Measurements from ENCODE around the gene GULP1. TPM values are rescaled to one million over a fixed set of nuclear protein-coding genes. Genes with fewer than 3 reads are reported as not detected.

GULP1 gene
- total RNA-seq, 2 donors from 2014 or later: 15.3 to 26.5 TPM

- Histone ChIP-seq H3K4me1 (ENCODE audit: control insufficient read depth, insufficient read depth, low read length) (no peaks in the 10 kb centered on the region), H3K9ac (ENCODE audit: extremely low read depth, low read length, poor library complexity, severe bottlenecking) (no peak overlapping the region), H3K36me3 (ENCODE audit: control insufficient read depth, insufficient read depth, low read length) (no peaks in the 10 kb centered on the region), H3K27me3 (ENCODE audit: control insufficient read depth, insufficient read depth, low read length, poor library complexity, severe bottlenecking) (no peaks in the 10 kb centered on the region), H3K9me3 (ENCODE audit: control insufficient read depth, low read length) (no peaks in the 10 kb centered on the region), H3K27ac (ENCODE audit: low read depth, low read length) (no peak overlapping the region), H3K4me3 (ENCODE audit: low read length) (no peak overlapping the region)
- no peaks in the 10 kb centered on the region for H3K36me3 Mint-ChIP-seq (ENCODE audit: low read depth)
- TF ChIP-seq CTCF (conservative IDR thresholded peaks at IDR 0.05): no peak
- no peaks in the 10 kb centered on the region for H3K4me1 Mint-ChIP-seq
- no peaks in the 10 kb centered on the region for H3K9me3 Mint-ChIP-seq
- no peak for DNase-seq
- H3K27ac Mint-ChIP-seq: no peak overlapping the region
- 98 to 100% methylated on average over 2 to 3 of the region's 3 CpGs for WGBS, 2 experiments (ENCODE audit: insufficient coverage in 1 of 2, insufficient read length in 1 of 2)
- no peaks in the 10 kb centered on the region for H3K27me3 Mint-ChIP-seq (ENCODE audit: insufficient read depth)
- H3K4me3 Mint-ChIP-seq: no peak overlapping the region
Measured at GRCh38 chr2:188571543-188572303, 280.0 kb downstream of the GULP1 start.

- Mint-ChIP-seq H3K27ac (peak overlapping the region; percentile 14), H3K27me3 (ENCODE audit: insufficient read depth) (no peaks in the 10 kb centered on the region), H3K36me3 (ENCODE audit: low read depth) (no peaks in the 10 kb centered on the region), H3K4me1 (no peaks in the 10 kb centered on the region), H3K4me3 (no peak overlapping the region), H3K9me3 (no peaks in the 10 kb centered on the region)
- H3K27ac ChIP-seq (ENCODE audit: low read depth, low read length): no peak overlapping the region
- DNase-seq: no peak
- TF ChIP-seq CTCF (conservative IDR thresholded peaks at IDR 0.05): no peak
- no peak overlapping the region for H3K4me3 ChIP-seq (ENCODE audit: low read length)
- 100% methylated on average over 1 of the region's 1 CpG; no CpG with 5 or more reads in 1 of the 2 experiments for WGBS, 2 experiments (ENCODE audit: insufficient coverage in 1 of 2, insufficient read length in 1 of 2)
- H3K9ac ChIP-seq (ENCODE audit: extremely low read depth, low read length, poor library complexity, severe bottlenecking): no peak overlapping the region
- no peaks in the 10 kb centered on the region for H3K4me1 ChIP-seq (ENCODE audit: control insufficient read depth, insufficient read depth, low read length)
- no peaks in the 10 kb centered on the region for H3K27me3 ChIP-seq (ENCODE audit: control insufficient read depth, insufficient read depth, low read length, poor library complexity, severe bottlenecking)
- no peaks in the 10 kb centered on the region for H3K36me3 ChIP-seq (ENCODE audit: control insufficient read depth, insufficient read depth, low read length)
- H3K9me3 ChIP-seq (ENCODE audit: control insufficient read depth, low read length): no peaks in the 10 kb centered on the region
Measured at GRCh38 chr2:188572592-188572991, 280.9 kb downstream of the GULP1 start.

- Histone ChIP-seq H3K36me3 (ENCODE audit: control insufficient read depth, insufficient read depth, low read length) (no peaks in the 10 kb centered on the region), H3K27me3 (ENCODE audit: control insufficient read depth, insufficient read depth, low read length, poor library complexity, severe bottlenecking) (no peaks in the 10 kb centered on the region), H3K9ac (ENCODE audit: extremely low read depth, low read length, poor library complexity, severe bottlenecking) (no peak overlapping the region), H3K27ac (ENCODE audit: low read depth, low read length) (no peak overlapping the region), H3K4me3 (ENCODE audit: low read length) (no peak overlapping the region), H3K4me1 (ENCODE audit: control insufficient read depth, insufficient read depth, low read length) (no peaks in the 10 kb centered on the region), H3K9me3 (ENCODE audit: control insufficient read depth, low read length) (no peaks in the 10 kb centered on the region)
- H3K27me3 Mint-ChIP-seq (ENCODE audit: insufficient read depth): no peaks in the 10 kb centered on the region
- no peak overlapping the region for H3K4me3 Mint-ChIP-seq
- H3K4me1 Mint-ChIP-seq: no peaks in the 10 kb centered on the region
- 95 to 100% methylated on average over 1 of the region's 1 CpG for WGBS, 2 experiments (ENCODE audit: insufficient coverage in 1 of 2, insufficient read length in 1 of 2)
- no peaks in the 10 kb centered on the region for H3K36me3 Mint-ChIP-seq (ENCODE audit: low read depth)
- H3K9me3 Mint-ChIP-seq: no peaks in the 10 kb centered on the region
- no peak overlapping the region for H3K27ac Mint-ChIP-seq
- no peak for TF ChIP-seq CTCF (conservative IDR thresholded peaks at IDR 0.05)
- no peak for DNase-seq
Measured at GRCh38 chr2:188573453-188573852, 281.8 kb downstream of the GULP1 start.

All from endodermal cell (in vitro differentiated cells).